MM.1S (cell line): Measurements from ENCODE around the gene PCDHA11.
"Not testable (repeated sequence)": the region's sequence is repeated elsewhere in the genome, so short reads cannot be mapped to it uniquely, and the experiment has no call there.

Experiments
- DNase-seq: peaks from one replicate; pipeline ENCODE4 v3.0.0-alpha.2; 2015
- H2AFZ ChIP-seq: fragments of 300-600 bp; sonication (generic); 2 replicates; pipeline ENCODE4 v1.6.0; 2016; ENCODE audit warnings: antibody characterized with exemption, low read length
- H3F3A ChIP-seq: fragments of 300-600 bp; sonication (generic); 2 replicates; pipeline ENCODE4 v1.6.1; 2016; ENCODE audit warnings: mild to moderate bottlenecking, antibody characterized with exemption, low read length, moderate library complexity, mixed read lengths; ENCODE audit not compliant: insufficient read depth
- H3K27ac ChIP-seq: fragments of 300-600 bp; sonication (generic); 2 replicates; pipeline ENCODE4 v1.5.1; 2016; ENCODE audit warnings: mild to moderate bottlenecking, low read length
- H3K27me3 ChIP-seq: fragments of 300-600 bp; sonication (generic); replicated peaks from 2 replicates; pipeline ENCODE4 v1.6.0; 2016; ENCODE audit warnings: low read length; ENCODE audit not compliant: insufficient read depth
- H3K36me3 ChIP-seq: fragments of 300-600 bp; sonication (generic); replicated peaks from 2 replicates; pipeline ENCODE4 v1.6.1; 2016; ENCODE audit warnings: mild to moderate bottlenecking, low read length, mixed read lengths; ENCODE audit not compliant: insufficient read depth
- H3K4me1 ChIP-seq: fragments of 300-600 bp; sonication (generic); 2 replicates; pipeline ENCODE4 v1.6.1; 2016; ENCODE audit warnings: low read length, mixed read lengths
- H3K4me2 ChIP-seq: fragments of 300-600 bp; sonication (generic); 2 replicates; pipeline ENCODE4 v1.6.0; 2016; ENCODE audit warnings: low read depth, low read length
- H3K4me3 ChIP-seq: fragments of 300-600 bp; sonication (generic); 2 replicates; pipeline ENCODE4 v1.5.1; 2016; ENCODE audit warnings: low read length, mixed read lengths
- H3K79me2 ChIP-seq: fragments of 300-600 bp; sonication (generic); 2 replicates; pipeline ENCODE4 v1.6.1; 2016; ENCODE audit warnings: mixed run types, low read length, mixed read lengths
- H3K9ac ChIP-seq: fragments of 300-600 bp; sonication (generic); 2 replicates; pipeline ENCODE4 v1.6.1; 2016; ENCODE audit warnings: low read length, mixed read lengths
- H3K9me2 ChIP-seq: fragments of 300-600 bp; sonication (generic); replicated peaks from 2 replicates; pipeline ENCODE4 v1.6.1; 2016; ENCODE audit warnings: mild to moderate bottlenecking, low read length, mixed read lengths; ENCODE audit not compliant: insufficient read depth
- H3K9me3 ChIP-seq: fragments of 300-600 bp; sonication (generic); replicated peaks from 2 replicates; pipeline ENCODE4 v1.6.1; 2016; ENCODE audit warnings: mild to moderate bottlenecking, low read length, mixed read lengths; ENCODE audit not compliant: insufficient read depth
- H4K20me1 ChIP-seq: fragments of 300-600 bp; sonication (generic); 2 replicates; pipeline ENCODE4 v1.6.1; 2016; ENCODE audit warnings: mild to moderate bottlenecking, low read length, moderate library complexity, mixed read lengths; ENCODE audit not compliant: insufficient read depth
- CTCF ChIP-seq: fragments of 300-600 bp; sonication (generic); IDR thresholded peaks from 2 replicates; pipeline ENCODE4 v1.5.1; 2016; ENCODE audit warnings: antibody characterized with exemption, low read length, mixed read lengths
- EZH2 ChIP-seq: fragments of 300-600 bp; sonication (generic); optimal IDR thresholded peaks from 2 replicates; pipeline ENCODE3; 2017; ENCODE audit warnings: low read depth, mild to moderate bottlenecking, antibody characterized with exemption, low read length, mixed read lengths
- EZH2phosphoT487 ChIP-seq: fragments of 300-600 bp; sonication (generic); IDR thresholded peaks from 2 replicates; pipeline ENCODE4 v1.6.1; 2018; ENCODE audit warnings: antibody characterized with exemption, low read length

Gene PCDHA11

DNA sequence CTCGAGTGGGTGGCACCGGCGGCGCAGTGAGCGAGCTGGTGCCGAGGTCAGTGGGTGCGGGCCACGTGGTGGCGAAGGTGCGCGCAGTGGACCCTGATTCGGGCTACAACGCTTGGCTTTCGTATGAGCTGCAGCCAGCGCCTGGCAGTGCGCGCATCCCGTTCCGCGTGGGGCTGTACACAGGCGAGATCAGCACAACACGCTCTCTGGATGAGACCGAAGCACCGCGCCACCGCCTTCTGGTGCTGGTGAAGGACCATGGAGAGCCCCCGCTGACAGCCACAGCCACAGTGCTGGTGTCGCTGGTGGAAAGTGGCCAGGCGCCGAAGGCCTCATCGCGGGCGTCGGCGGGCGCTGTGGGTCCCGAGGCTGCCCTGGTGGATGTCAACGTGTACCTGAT is 45.3 kb upstream of the PCDHA11 start:
- no peaks in the 10 kb centered on the region for H3K79me2 ChIP-seq
- no peaks in the 10 kb centered on the region for H3K4me1 ChIP-seq
- TF ChIP-seq EZH2phosphoT487 (no peak), EZH2 (no peak), CTCF (no peak)
- H3K36me3 ChIP-seq: no peaks in the 10 kb centered on the region
- no peaks in the 10 kb centered on the region for H3K9me2 ChIP-seq
- no peaks in the 10 kb centered on the region for H4K20me1 ChIP-seq
- H3K4me2 ChIP-seq: no peak overlapping the region
- H3K9me3 ChIP-seq: no peaks in the 10 kb centered on the region
- no peak overlapping the region for H3K4me3 ChIP-seq
- H3K27me3 ChIP-seq: no peaks in the 10 kb centered on the region
- no peak overlapping the region for H3K9ac ChIP-seq
- H3F3A ChIP-seq: no peaks in the 10 kb centered on the region
- no peak overlapping the region for H3K27ac ChIP-seq
- no peak overlapping the region for H2AFZ ChIP-seq
- DNase-seq: no peak

DNA sequence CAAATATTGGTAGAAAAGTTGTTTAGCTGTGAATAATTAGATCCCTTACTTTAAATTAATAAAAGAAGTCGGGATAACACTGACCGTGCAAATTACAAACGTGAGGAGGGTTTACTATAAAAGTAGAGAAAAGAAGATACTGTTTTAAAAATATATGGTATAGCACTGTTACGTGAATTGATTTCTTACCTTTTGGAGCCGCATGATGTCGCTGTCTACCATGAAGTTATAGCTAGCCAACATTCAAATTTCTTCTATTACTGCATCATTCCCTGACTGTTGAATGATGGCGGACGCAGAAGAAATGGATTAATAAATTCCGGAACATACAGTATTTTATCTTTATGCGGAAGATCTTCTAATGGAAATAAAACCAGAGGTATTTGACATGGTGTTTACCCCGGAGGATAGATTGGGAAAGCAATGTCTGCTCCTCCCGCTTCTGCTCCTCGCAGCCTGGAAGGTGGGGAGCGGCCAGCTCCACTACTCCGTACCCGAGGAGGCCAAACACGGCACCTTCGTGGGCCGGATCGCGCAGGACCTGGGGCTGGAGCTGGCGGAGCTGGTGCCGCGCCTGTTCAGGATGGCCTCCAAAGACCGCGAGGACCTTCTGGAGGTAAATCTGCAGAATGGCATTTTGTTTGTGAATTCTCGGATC is 40.9 kb upstream of the PCDHA11 start, which contains the start of gene PCDHA6:
TSS of gene PCDHA6 (plus strand) at position 257 of the 658 bp plus-strand sequence. CDS start at position 389, 132 bp downstream.
- no peaks in the 10 kb centered on the region for H3K4me1 ChIP-seq
- H4K20me1 ChIP-seq: no peaks in the 10 kb centered on the region
- no peak for DNase-seq
- H3K9me3 ChIP-seq: no peaks in the 10 kb centered on the region
- no peaks in the 10 kb centered on the region for H3K79me2 ChIP-seq
- H3K27ac ChIP-seq: no peak within 1 kb of the TSS
- H3K4me3 ChIP-seq: no peak within 1 kb of the TSS
- H3K4me2 ChIP-seq: no peak within 1 kb of the TSS
- H2AFZ ChIP-seq: no peak within 1 kb of the TSS
- no peaks in the 10 kb centered on the region for H3F3A ChIP-seq
- H3K36me3 ChIP-seq: no peaks in the 10 kb centered on the region
- H3K27me3 ChIP-seq: no peaks in the 10 kb centered on the region
- TF ChIP-seq EZH2phosphoT487 (no peak), EZH2 (no peak), CTCF (no peak)
- H3K9ac ChIP-seq: no peak within 1 kb of the TSS
- H3K9me2 ChIP-seq: no peaks in the 10 kb centered on the region

- no peaks in the 10 kb centered on the region for H3K36me3 ChIP-seq
- no peak overlapping the region for H3K4me3 ChIP-seq
- no peak overlapping the region for H3K27ac ChIP-seq
- no peak for DNase-seq
- no peak overlapping the region for H3K4me2 ChIP-seq
- H3K27me3 ChIP-seq: no peaks in the 10 kb centered on the region
- H4K20me1 ChIP-seq: no peaks in the 10 kb centered on the region
- H3F3A ChIP-seq: no peaks in the 10 kb centered on the region
- TF ChIP-seq EZH2phosphoT487: no peak
- TF ChIP-seq CTCF: no peak
- no peak for TF ChIP-seq EZH2
- H3K9me3 ChIP-seq: no peaks in the 10 kb centered on the region
- no peaks in the 10 kb centered on the region for H3K9me2 ChIP-seq
- H3K4me1 ChIP-seq: no peaks in the 10 kb centered on the region
- no peak overlapping the region for H3K9ac ChIP-seq
- no peaks in the 10 kb centered on the region for H3K79me2 ChIP-seq
- no peak overlapping the region for H2AFZ ChIP-seq
Measured at GRCh38 chr5:140828362-140828737, 40.4 kb upstream of the PCDHA11 start.

DNA sequence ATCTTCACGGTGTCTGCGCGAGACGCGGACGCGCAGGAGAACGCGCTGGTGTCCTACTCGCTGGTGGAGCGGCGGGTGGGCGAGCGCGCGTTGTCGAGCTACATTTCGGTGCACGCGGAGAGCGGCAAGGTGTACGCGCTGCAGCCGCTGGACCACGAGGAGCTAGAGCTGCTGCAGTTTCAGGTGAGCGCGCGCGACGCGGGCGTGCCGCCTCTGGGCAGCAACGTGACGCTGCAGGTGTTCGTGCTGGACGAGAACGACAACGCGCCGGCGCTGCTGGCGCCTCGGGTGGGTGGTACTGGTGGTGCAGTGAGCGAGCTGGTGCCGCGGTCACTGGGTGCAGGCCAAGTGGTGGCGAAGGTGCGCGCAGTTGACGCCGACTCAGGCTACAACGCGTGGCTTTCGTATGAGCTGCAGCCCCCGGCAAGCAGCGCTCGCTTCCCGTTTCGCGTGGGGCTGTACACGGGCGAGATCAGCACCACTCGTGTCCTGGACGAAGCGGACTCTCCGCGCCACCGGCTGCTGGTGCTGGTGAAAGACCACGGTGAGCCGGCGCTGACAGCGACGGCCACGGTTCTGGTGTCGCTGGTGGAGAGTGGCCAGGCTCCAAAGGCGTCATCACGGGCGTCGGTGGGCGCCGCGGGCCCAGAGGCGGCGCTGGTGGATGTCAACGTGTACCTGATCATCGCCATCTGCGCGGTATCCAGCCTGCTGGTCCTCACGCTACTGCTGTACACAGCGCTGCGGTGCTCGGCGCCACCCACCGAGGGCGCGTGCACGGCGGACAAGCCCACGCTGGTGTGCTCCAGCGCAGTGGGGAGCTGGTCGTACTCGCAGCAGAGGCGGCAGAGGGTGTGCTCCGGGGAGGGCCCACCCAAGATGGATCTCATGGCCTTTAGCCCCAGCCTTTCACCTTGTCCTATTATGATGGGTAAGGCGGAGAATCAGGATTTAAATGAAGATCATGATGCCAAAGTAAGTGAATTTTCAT is 39.0 kb upstream of the PCDHA11 start:
- H2AFZ ChIP-seq, H3K79me2 ChIP-seq, H3K4me3 ChIP-seq, DNase-seq, H3K27me3 ChIP-seq, H3F3A ChIP-seq, H3K27ac ChIP-seq, H3K36me3 ChIP-seq, H4K20me1 ChIP-seq, H3K4me2 ChIP-seq, H3K9me2 ChIP-seq, H3K4me1 ChIP-seq, H3K9ac ChIP-seq, H3K9me3 ChIP-seq: not testable (repeated sequence)
